HG03354 (cell line): ENCODE measurements around the gene GPC5.
"Not testable (repeated sequence)": the region's sequence is repeated elsewhere in the genome, so short reads cannot be mapped to it uniquely, and the experiment has no call there.

Experiments
- ATAC-seq: cut with Tn5 transposase; IDR thresholded peaks from one replicate; pipeline ENCODE4 v1.9.1; 2021; ENCODE audit warnings: mild to moderate bottlenecking; ENCODE audit not compliant: unreplicated experiment, poor library complexity, severe bottlenecking

Gene GPC5

DNA sequence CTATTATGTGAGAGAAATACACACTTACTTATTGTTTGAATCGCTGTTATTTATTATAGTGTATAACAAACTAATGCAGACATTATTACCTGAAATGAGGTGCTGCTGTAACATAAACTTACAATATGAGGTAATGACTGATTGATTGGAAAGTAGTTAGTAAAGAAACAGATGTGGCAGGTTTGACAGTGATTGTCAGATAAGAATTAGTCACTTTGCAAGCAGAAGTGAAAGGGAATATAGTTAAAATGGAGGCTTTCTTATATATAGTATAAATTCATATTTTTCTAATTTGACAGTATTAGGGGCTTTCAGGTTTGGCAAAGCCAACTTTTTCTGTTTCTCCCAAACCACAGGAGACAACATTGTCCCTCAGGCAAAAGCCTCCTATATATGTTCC lies 30.3 kb upstream of the GPC5 start:
- peak; percentile 39 for ATAC-seq

DNA sequence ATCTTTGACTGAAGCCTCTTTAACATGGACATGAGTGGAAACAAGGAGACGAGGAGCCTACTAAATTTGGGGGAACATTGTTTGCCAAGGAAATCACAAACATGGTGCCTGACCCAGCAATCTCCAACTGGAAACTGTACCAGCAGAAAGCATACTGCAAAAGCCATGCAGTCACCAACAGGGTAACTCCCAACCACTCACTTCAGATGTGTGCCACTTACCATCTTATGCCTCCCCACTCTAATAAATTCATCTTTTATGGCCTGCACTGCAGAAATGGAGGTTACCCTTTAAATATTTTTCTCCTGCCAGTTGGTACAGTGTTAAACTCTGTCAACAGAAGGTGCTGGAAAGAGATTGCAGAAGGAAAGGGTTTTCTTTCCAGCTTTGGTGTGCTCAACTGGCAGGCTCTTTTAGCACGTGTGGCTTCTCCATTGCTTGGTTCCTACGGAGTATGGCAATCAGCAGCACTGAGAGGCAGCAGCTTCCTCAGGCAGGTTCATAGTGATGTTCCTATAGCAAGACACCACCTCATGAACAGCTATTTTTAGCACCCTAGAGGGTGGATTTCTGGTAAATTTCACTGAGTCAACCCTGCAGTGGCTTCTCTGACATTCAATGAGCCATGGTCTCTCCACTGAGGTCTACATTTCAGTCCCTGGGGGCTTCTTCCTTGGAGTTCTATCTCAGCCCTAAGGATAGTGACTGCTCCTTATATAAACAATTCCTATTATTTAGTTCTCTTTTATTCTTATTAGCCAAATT lies 29.6 kb upstream of the GPC5 start:
- peak; percentile 37 for ATAC-seq

DNA sequence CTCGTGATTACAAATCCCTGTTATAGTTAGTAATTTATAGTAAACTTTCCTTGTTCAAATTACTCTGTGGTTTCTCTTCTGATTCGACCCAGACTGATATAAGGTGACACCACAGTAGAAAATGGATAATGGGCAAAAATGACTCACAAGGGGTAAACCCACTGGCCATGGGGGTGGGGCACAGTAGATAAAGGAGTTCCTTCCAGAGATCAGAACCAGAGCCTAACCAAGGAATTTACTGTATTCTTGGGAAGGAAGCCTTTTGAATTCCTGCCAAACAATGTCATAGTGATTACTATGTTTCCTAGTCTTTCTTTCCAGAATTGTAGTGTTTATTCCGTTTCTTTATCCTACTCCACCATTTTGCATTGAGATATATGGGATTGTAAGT lies 29.0 kb upstream of the GPC5 start:
- ATAC-seq = peak; percentile 42

DNA sequence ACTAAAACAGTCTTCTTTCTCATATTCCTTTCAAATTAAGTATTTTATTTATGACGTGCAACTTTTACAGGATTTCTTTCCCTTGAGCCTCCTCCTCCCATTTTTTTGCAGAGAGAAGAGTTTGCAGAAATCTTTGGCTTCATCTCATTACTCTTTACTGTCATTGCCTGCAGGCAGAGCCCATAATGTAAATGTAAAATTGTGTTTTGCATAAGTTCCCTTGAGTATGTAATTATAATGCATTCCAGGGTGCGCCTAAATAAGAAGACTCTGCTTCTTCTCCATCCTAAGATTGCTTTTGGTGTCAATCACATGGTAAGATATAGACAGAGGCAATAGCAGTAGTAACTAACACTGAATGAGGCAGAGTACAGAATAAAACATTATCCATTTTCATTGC lies 27.9 kb upstream of the GPC5 start:
- no peak for ATAC-seq

DNA sequence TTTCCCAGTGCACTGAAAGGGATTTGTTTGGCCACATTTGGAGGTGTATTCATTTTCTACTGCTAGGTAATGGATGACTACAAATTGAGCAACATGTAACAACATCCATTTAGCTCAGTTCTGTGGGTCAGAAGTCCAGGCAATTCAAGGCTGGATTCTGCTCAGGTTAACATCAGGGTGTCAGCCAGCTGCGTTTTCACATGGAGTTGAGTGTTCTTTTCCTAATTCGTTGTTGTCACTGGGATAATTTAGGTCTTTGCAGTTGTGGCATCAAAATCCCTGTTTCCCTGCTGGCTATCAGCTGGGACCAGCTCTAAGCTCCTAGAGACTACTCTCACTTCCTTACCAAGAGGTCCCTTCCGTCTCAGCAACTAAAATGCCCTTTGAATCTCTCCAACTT lies 25.5 kb upstream of the GPC5 start:
- ATAC-seq = no peak

DNA sequence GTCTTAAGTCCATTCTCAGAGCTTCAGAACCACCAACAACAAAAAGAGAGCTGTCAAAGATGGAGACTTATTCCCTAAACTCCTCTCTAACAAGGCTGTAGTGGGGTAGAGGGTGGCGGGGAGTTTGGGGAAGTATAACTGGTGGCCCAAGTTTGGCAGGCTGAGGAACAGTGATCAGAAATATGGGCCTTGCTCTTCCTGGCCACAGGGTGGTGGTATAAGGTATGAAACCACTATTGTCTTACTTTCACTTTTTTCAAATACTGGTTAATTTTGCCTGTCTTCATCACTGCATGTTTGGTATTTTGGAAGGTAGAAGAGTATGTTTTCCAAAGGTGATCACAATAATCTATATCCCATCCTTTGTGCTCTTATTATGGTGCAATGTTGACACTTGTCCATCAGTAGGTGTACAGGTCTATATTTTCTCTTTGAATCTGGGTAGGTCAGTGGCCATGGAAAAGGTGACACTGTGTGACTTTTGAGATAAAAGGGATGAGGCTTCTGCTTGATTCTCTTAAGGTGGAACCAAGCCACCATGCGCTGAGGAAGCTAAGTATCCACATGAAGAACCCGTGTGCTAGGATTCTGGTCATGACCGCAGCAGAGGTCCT lies 23.2 kb upstream of the GPC5 start:
- ATAC-seq = peak; percentile 98

DNA sequence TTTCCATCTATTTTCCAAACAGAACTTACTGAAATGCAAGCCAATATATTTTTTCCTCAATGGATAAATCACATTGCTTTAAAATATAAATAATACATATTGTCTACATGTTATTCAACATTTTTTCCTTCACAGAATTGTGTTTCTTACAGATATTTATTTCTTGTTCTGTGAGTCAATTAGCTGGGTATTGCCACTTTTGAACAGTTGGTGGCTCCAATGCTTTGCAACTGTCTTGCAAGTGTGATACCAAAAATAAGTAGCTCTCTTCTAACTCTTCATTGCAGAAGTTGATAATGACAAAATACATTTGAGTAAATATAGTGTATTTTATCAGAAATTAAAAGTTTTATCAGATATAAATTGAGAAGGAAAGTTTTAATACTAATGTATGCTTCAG lies 17.1 kb upstream of the GPC5 start:
- ATAC-seq = peak; percentile 48

DNA sequence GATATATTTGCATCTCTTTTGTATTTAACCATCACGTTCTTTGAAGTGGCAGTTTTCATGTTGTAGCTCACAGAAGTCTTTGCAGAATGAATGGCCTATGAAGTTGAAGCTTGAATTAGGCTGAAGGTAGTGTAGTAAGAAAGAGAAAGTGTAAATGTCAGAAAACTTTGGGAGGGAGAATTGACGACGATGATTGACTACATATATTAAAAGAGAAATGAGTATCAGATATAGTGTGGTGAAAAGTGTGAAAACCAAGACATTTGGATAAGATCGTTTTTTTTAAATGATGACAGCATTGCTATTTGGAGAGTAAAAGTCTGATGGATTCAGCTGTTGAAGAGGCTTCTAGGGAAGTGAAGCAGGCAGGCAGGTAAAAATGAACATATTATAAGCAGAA lies 14.6 kb upstream of the GPC5 start:
- ATAC-seq = no peak

DNA sequence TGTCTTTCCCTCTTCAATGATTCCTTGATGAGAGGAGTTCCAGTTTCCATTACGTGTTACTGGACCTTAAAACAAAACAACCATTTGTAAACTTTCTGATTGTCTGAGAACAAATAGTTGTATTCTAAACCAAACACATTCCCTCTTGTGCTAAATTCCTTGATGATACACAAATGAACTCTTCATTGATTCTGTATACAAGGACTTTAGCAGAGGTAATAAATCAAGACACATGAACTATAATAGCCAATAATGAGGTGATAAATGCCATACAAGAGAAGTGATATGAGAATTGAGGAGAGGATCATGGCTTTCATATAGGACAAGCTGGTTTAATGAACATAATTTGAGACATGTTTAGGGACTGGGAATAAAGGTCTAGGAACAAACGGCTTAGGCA lies 13.5 kb upstream of the GPC5 start:
- ATAC-seq = no peak

DNA sequence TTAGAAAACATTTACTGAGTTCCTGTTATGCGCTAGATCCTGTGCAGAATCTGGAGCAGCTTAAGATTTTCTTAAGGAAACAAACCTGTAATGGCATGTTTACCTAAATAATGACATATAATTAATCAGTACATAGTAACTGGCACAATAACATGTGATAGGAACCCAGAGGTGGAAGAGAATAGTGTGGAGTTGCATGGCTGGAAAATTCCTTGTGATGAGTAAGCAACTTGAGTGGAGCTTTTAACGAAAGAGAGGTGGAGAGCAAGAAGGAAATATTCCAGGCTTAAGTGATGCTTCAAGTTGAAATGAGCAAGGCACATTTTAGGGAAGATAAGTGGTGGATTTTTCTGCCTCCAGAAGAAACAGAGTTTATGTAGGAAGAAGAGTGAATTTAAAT lies 9.2 kb upstream of the GPC5 start:
- no peak for ATAC-seq

DNA sequence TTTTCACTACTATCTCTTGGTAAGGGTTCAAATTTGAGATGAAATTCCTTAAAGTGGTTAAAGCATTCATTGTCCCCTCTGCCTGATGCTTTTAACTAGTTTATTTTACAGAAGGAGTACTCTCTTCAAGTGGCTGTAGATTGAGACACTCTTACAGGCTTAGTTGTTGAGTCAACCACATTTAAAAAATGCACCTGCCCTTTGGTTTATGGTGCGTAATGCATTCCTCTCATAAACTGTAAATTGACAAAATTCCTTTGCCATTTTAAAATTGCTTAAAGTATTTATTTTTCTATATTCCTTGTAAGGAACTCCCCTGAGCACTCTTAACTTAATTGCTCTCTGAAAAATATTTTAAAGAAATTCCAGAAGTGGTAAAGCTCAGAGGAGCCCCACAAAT lies 826 bp upstream of the GPC5 start:
- ATAC-seq = no peak

DNA sequence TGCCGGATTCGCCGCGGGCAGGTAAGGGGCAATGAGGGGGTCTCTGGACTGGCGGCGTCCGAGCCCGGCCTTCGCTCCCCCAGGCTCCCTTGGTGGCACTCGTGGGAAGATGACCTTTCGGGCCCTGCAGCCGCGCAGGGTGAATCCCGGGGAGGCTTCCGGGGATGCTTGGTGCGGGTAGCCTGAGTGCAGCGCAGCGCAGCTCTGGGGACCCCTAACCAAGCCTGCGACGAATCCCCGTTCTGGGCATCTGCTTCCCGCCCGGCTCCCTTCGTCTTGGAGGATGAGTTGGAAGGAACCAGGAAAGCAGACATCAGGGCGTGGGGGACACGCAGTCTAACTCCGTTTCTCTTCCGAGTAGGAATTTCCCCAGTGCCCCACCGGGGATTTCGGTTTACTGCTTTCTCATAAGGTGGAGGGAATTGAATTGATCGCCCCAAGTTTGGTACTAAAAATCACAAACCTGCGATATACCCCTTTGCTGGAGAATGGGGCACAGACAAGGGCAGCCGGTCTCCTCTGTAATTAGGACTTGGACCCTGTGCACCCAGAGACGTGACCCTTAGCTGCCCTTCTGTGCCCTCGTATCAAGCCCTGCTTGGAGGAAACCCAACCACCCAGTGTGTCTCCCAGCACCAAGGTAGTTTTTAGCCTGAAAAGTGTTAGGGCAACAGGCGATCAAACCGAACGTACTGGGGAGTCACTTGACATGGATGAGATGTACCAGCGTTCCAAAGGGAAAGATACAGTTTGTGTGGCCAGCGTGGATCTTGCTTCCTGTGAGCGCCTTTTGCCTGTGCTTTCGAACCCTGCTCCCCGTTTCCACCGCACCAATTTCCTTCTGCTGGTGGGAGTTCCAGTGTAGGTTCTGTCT lies 1.0 kb downstream of the GPC5 start:
- peak; percentile 29 for ATAC-seq

DNA sequence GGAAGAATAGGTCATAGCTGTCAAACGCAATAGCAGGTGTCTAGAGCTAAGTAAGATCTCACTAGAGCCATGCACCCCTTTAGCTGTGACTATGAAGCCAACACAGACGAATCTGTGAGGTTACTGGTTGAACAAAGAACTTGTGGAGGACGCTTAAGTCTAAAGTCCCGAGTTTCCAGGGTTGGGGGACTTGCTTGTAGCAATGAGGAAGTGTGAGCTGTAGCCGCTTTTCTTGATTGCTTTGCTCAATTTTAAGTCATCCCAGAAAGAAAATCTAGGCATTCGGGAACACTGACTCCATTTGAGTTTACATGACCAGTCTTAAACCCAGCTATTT lies 1.6 kb downstream of the GPC5 start:
- peak; percentile 21 for ATAC-seq

DNA sequence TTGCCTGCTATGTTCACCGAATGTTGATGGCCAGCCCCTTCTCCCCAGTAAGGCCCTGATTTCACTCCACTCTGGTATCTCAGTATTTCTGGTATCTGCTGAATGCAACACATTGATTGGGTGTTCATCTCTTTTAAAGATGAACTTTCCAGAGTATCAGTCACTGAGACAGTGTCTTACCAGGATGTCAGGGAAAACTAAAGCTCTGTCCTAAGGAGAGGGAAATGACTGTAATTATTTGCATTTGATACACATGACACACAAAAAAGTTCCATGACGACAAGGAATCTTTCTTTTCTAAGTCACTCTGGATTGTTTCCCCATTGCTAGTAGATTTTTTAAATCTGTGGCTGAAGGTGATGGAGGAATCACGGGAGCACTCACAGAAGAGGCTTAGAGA lies 2.2 kb downstream of the GPC5 start:
- ATAC-seq = no peak

DNA sequence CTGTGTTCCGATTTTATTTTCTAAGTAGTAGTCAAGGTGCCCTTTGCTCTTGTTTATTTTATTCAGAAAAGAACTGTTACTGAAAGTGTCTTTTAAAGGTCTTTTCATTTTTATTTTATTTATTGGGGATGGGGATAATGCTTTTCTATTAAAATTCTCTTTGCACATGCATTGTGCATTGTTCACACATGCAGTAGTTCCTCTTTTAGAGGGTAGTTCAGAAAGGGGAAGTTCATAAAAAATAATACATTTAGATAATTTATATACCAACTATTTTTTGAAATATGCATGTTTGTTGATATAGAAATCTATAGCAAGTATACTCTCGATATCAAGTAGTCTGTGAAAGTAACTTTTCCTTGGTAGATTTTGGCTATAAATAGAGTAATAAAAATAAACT lies 3.5 kb downstream of the GPC5 start:
- no peak for ATAC-seq

DNA sequence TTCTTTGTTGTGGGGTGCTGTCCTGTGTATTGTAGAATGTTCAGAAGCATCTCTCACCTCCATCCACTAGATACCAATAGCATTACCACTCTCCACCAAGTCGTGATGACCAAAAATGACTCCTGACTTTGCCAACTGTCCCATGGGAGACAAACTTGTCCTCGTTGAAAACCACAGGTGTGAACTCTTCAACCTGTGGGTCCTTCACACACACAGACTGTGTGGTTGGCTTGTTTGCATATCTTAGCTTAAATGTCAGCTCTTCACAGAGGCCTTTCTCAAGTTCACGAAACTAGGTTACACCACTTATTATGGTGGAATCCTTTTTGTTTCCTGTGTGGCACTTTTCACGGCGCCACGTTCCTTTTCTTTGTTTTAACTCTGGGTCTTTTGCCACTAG lies 6.8 kb downstream of the GPC5 start:
- ATAC-seq = peak; percentile 66

DNA sequence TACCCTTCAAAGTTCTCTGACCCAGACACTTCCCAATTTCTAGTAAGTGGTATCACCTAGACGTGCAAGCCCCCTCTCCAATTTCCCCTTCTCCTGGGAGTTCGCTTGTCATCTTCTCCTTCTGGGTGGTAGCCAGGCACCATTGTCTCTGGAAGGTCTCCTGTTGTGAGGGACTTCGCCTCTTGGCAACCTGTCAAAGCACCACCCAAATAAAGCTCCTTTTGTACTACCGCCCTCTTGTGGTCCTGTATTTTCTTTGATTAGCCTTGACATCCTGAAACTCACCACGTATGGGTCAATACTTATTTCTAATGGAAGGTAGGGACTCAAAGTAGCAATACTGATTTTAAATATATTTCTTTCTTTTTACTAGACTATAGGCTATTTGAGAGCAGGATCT lies 8.2 kb downstream of the GPC5 start:
- peak; percentile 78 for ATAC-seq

DNA sequence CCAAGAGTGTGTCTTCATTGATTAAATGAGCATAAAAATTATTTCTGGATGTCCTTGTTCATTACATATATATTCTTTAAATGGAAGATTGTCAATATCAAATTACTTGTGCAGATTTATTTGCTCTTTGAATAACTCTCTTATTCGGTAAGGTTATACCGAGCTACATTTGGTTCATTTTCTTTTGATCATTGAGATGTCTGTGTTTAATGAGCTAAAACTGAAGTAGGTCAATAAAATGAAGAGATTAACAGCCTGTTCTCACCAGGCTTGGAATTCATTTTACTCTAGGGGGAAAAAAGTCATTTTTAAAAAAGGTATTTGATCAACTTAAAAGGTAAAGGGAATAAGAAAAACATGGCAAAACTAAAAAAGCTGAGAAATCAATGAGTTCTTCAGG lies 10.6 kb downstream of the GPC5 start:
- no peak for ATAC-seq

DNA sequence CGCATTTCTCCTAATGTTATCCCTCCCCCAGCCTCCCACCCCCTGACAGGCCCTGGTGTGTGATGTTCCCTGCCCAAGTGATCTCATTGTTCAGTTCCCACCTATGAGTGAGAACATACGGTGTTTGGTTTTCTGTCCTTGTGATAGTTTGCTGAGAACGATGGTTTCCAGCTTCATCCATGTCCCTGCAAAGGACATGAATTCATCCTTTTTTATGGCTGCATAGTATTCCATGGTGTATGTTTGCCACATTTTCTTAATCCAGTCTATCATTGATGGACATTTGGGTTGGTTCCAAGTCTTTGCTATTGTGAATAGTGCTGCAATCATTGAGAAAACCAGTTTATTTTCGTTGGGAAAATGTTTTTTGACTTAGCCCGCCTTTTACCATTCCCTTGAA lies 18.2 kb downstream of the GPC5 start:
- not testable (repeated sequence) for ATAC-seq

DNA sequence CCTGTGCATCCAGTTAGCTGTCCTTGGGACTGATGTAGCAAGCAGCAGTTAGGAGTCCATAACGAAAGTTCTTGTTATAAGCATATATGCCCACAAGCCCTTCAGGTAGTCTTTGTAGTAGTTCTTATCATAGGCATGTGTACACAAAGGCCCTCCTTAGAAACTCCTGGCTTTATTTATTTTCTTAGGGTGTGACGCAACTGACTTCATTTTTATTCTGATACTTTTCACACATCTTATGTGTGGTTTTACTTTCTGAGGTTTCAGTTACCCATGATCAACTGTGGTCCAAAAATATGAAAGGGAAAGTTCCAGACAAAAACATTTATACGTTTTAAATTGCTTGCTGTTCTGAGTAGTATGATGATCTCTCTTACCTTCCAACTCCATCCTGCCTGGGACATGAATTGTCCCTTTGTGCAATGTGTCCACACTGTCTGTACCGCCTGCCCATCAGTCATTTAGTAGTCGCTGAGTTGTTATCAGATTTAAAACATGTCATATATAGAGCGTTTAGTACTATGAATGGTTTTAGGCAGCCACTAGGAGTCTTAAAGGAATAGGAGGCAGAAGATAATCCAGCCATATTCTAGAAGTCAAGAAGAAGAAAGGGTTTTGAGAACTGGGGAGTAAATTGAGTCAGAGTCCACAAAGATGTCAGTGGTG lies 19.4 kb downstream of the GPC5 start:
- no peak for ATAC-seq
